Loucy (cell line): Measurements from ENCODE around the gene MEF2C.
A peak's percentile ranks its signal among the peaks of the same experiment; 100 is the strongest.

Experiments used
- CTCF ChIP-seq: fragments of 200-600 bp; sonication (generic); conservative IDR thresholded peaks from 2 replicates; pipeline ENCODE4 v1.5.1; 2014; ENCODE audit warnings: mild to moderate bottlenecking, antibody characterized with exemption, low read length
- EZH2phosphoT487 ChIP-seq: fragments of 200-600 bp; IDR thresholded peaks from 2 replicates; pipeline ENCODE4 v1.6.1; 2018; ENCODE audit warnings: antibody characterized with exemption, mild to moderate bottlenecking, moderate library complexity, borderline replicate concordance

DNA sequence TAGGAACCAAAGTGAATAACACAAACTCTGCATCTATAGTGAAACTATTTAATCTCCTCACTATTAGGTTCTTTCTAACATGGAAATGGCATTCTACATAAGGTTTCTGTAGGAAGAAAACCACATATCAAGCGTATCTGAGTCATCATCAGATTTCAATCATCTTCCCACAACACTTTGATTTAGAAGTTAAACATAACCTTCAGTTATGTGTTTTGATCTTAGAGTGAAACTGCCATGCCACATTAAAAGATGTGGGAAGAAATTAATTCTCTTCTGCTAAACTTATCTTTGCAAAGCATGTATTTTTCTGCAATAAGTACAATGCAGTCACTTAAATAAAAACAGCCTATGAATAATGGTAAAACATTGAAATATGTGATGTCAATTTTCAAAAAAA is 55.0 kb downstream of the MEF2C start:
- TF ChIP-seq CTCF (no peak), EZH2phosphoT487 (peak; percentile 62; the same call in 1 of the 2 replicates)
